HEK293 (cell line): ENCODE data around the gene ARF5.

Source experiments
- CTCF ChIA-PET: fragments of 350-600 bp; formaldehyde crosslinking; extraction: SDS; loops from one replicate; lab custom pipeline; 2021; ENCODE audit warnings: antibody characterized with exemption; lab: Yijun Ruan, JAX
- POLR2A ChIA-PET: fragments of 300-600 bp; formaldehyde crosslinking; extraction: SDS; loops from one replicate; lab custom pipeline; 2020; ENCODE audit warnings: antibody characterized with exemption, inconsistent platforms; lab: Yijun Ruan, JAX
- H3K27ac ChIP-seq: fragments of 200-500 bp; sonication (Bioruptor generic); 2 replicates; pipeline ENCODE4 v1.5.1; 2014; ENCODE audit warnings: low read depth, low read length, control low read depth, inconsistent platforms; ENCODE audit errors: extremely low read depth
- H3K36me3 ChIP-seq, 2 experiments: fragments of 200-500 bp in 1 of 2; sonication (Bioruptor generic) in 1 of 2; 1 replicate in 1 of 2; 2 replicates in 1 of 2; pipeline ENCODE4 v1.5.1; 2014 to 2017; ENCODE audit warnings: inconsistent platforms in 2 of 2, low read length in 2 of 2; ENCODE audit not compliant: control insufficient read depth in 2 of 2, insufficient read depth in 1 of 2
- H3K4me1 ChIP-seq: fragments of 200-500 bp; sonication (Bioruptor generic); 2 replicates; pipeline ENCODE4 v1.5.1; 2014; ENCODE audit warnings: mild to moderate bottlenecking, low read length, inconsistent platforms; ENCODE audit not compliant: control insufficient read depth, insufficient read depth
- H3K4me3 ChIP-seq: 2 replicates; pipeline ENCODE4 v1.5.1; 2011; ENCODE audit warnings: low read depth, mild to moderate bottlenecking, control low read depth, low read length, moderate library complexity
- H3K9me3 ChIP-seq: fragments of 200-500 bp; sonication (Bioruptor generic); 2 replicates; pipeline ENCODE4 v1.5.1; 2014; ENCODE audit warnings: low read depth, low read length, inconsistent platforms; ENCODE audit not compliant: control insufficient read depth, insufficient read depth
- AEBP2 ChIP-seq: fragments of 450-650 bp; formaldehyde crosslinking; IDR thresholded peaks from 2 replicates; pipeline ENCODE4 v1.5.1; 2016; ENCODE audit warnings: missing biosample characterization, missing genetic modification characterization, borderline replicate concordance
- ATF2 ChIP-seq: fragments of 450-650 bp; formaldehyde crosslinking; IDR thresholded peaks from 2 replicates; pipeline ENCODE4 v1.5.1; 2016; ENCODE audit warnings: missing biosample characterization, missing genetic modification characterization, low read depth
- EGR2 ChIP-seq: fragments of 450-650 bp; formaldehyde crosslinking; IDR thresholded peaks from 2 replicates; pipeline ENCODE4 v1.5.1; 2016; ENCODE audit warnings: low read depth, missing biosample characterization, missing genetic modification characterization
- KLF10 ChIP-seq: fragments of 450-650 bp; IDR thresholded peaks from 2 replicates; pipeline ENCODE4 v1.5.1; 2018; ENCODE audit warnings: missing biosample characterization, mild to moderate bottlenecking, missing genetic modification characterization
- KLF16 ChIP-seq: fragments of 450-650 bp; formaldehyde crosslinking; IDR thresholded peaks from 2 replicates; pipeline ENCODE4 v1.5.1; 2017; ENCODE audit warnings: missing biosample characterization, missing genetic modification characterization
- SALL2 ChIP-seq: fragments of 450-650 bp; formaldehyde crosslinking; IDR thresholded peaks from 2 replicates; pipeline ENCODE4 v1.5.0; 2017; ENCODE audit warnings: missing biosample characterization, mild to moderate bottlenecking, missing genetic modification characterization, borderline replicate concordance
- SCRT1 ChIP-seq: fragments of 450-650 bp; formaldehyde crosslinking; IDR thresholded peaks from 2 replicates; pipeline ENCODE4 v1.5.1; 2016; ENCODE audit warnings: missing biosample characterization, missing genetic modification characterization, borderline replicate concordance
- TSHZ1 ChIP-seq: fragments of 450-650 bp; formaldehyde crosslinking; IDR thresholded peaks from 2 replicates; pipeline ENCODE4 v1.5.1; 2016; ENCODE audit warnings: missing biosample characterization, missing genetic modification characterization, borderline replicate concordance
- ZBTB6 ChIP-seq: fragments of 450-650 bp; formaldehyde crosslinking; IDR thresholded peaks from 2 replicates; pipeline ENCODE4 v1.5.1; 2017; ENCODE audit warnings: missing biosample characterization, missing genetic modification characterization
- ZNF10 ChIP-seq: fragments of 450-650 bp; formaldehyde crosslinking; IDR thresholded peaks from 2 replicates; pipeline ENCODE4 v1.5.1; 2017; ENCODE audit warnings: missing biosample characterization, missing genetic modification characterization
- ZNF140 ChIP-seq: fragments of 450-650 bp; formaldehyde crosslinking; IDR thresholded peaks from 2 replicates; pipeline ENCODE4 v1.5.1; 2016; ENCODE audit warnings: missing biosample characterization, missing genetic modification characterization
- ZNF174 ChIP-seq: fragments of 450-650 bp; formaldehyde crosslinking; IDR thresholded peaks from 2 replicates; pipeline ENCODE4 v1.5.0; 2017; ENCODE audit warnings: missing biosample characterization, mild to moderate bottlenecking, missing genetic modification characterization
- ZNF18 ChIP-seq: fragments of 450-650 bp; formaldehyde crosslinking; IDR thresholded peaks from 2 replicates; pipeline ENCODE4 v1.5.1; 2016; ENCODE audit warnings: missing biosample characterization, missing genetic modification characterization
- ZNF221 ChIP-seq: fragments of 450-650 bp; formaldehyde crosslinking; IDR thresholded peaks from 2 replicates; pipeline ENCODE4 v1.5.1; 2017; ENCODE audit warnings: missing biosample characterization, missing genetic modification characterization, borderline replicate concordance
- ZNF274 ChIP-seq, 2 experiments: fragments of 200-500 bp in 1 of 2; fragments of 450-650 bp in 1 of 2; sonication (Bioruptor generic) in 1 of 2; formaldehyde crosslinking in 1 of 2; IDR thresholded peaks; 2 replicates each; pipeline versions ENCODE4 v1.5.1 to v1.6.1; 2014 to 2016; ENCODE audit warnings: borderline replicate concordance in 1 of 2, inconsistent platforms in 1 of 2, low read length in 1 of 2, missing biosample characterization in 1 of 2, missing genetic modification characterization in 1 of 2
- ZNF350 ChIP-seq: fragments of 450-650 bp; formaldehyde crosslinking; IDR thresholded peaks from 2 replicates; pipeline ENCODE4 v1.5.0; 2017; ENCODE audit warnings: missing biosample characterization, mild to moderate bottlenecking, missing genetic modification characterization
- ZNF391 ChIP-seq: fragments of 450-650 bp; formaldehyde crosslinking; IDR thresholded peaks from 2 replicates; pipeline ENCODE4 v1.5.1; 2016; ENCODE audit warnings: low read depth, missing biosample characterization, missing genetic modification characterization, borderline replicate concordance
- ZNF560 ChIP-seq: fragments of 450-650 bp; formaldehyde crosslinking; IDR thresholded peaks from 2 replicates; pipeline ENCODE4 v1.5.1; 2017; ENCODE audit warnings: missing biosample characterization, missing genetic modification characterization, borderline replicate concordance
- ZNF561 ChIP-seq: fragments of 450-650 bp; IDR thresholded peaks from 2 replicates; pipeline ENCODE4 v1.5.1; 2018; ENCODE audit warnings: missing biosample characterization, missing genetic modification characterization, borderline replicate concordance
- ZNF580 ChIP-seq: fragments of 450-650 bp; formaldehyde crosslinking; IDR thresholded peaks from 2 replicates; pipeline ENCODE4 v1.5.1; 2016; ENCODE audit warnings: missing biosample characterization, missing genetic modification characterization
- ZNF585B ChIP-seq: fragments of 450-650 bp; formaldehyde crosslinking; IDR thresholded peaks from 2 replicates; pipeline ENCODE4 v1.5.1; 2016; ENCODE audit warnings: missing biosample characterization, missing genetic modification characterization
- ZNF747 ChIP-seq: fragments of 450-650 bp; formaldehyde crosslinking; IDR thresholded peaks from 2 replicates; pipeline ENCODE4 v1.5.1; 2016; ENCODE audit warnings: missing biosample characterization, missing genetic modification characterization
- ZNF776 ChIP-seq: fragments of 450-650 bp; formaldehyde crosslinking; IDR thresholded peaks from 2 replicates; pipeline ENCODE4 v1.5.0; 2017; ENCODE audit warnings: missing biosample characterization, missing genetic modification characterization, borderline replicate concordance
- ZNF785 ChIP-seq: fragments of 450-650 bp; formaldehyde crosslinking; IDR thresholded peaks from 2 replicates; pipeline ENCODE4 v1.5.1; 2016; ENCODE audit warnings: missing biosample characterization, missing genetic modification characterization

The ARF5 gene

GRCh38 chr7:127557803-127558202, 30.4 kb upstream of the ARF5 start:
- Histone ChIP-seq H3K4me3 (no peak overlapping the region), H3K27ac (no peak overlapping the region), H3K4me1 (no peaks in the 10 kb centered on the region), H3K9me3 (no peaks in the 10 kb centered on the region), H3K36me3 (no peaks in the 10 kb centered on the region)
- ChIA-PET POLR2A (no interaction called here), CTCF (no interaction called here)
- TF ChIP-seq ATF2 (tag by site-specific recombination) (no peak), TSHZ1 (tag by site-specific recombination) (no peak), ZNF391 (tag by site-specific recombination) (no peak), KLF10 (tag by site-specific recombination) (no peak), EGR2 (tag by site-specific recombination) (no peak), ZNF560 (no peak), ZNF174 (tag by site-specific recombination) (no peak), AEBP2 (tag by site-specific recombination) (no peak), ZNF580 (tag by site-specific recombination) (no peak), ZNF561 (tag by site-specific recombination) (no peak), ZNF18 (tag by site-specific recombination) (no peak), ZNF274 (IDR thresholded peaks at IDR 0.05; ENCODE audit: low read length) (no peak), ZNF274 (tag by site-specific recombination; IDR thresholded peaks at IDR 0.05; ENCODE audit: borderline replicate concordance) (no peak), ZNF140 (tag by site-specific recombination) (no peak), ZBTB6 (tag by site-specific recombination) (no peak)

- H3K4me3 ChIP-seq = no peak overlapping the region
- no peak for TF ChIP-seq SCRT1
- no peak for TF ChIP-seq ZNF585B
- TF ChIP-seq ZNF747 (tag by site-specific recombination) = no peak
- no peak for TF ChIP-seq ZNF10 (tag by site-specific recombination)
- TF ChIP-seq ZNF350 = no peak
- no peak for TF ChIP-seq ZNF776 (tag by site-specific recombination)
- TF ChIP-seq SALL2 (tag by site-specific recombination) = no peak
- no peak for TF ChIP-seq ZNF785 (tag by site-specific recombination)
- no peak for TF ChIP-seq KLF16
- TF ChIP-seq ZNF221 (tag by site-specific recombination) = no peak
- H3K36me3 ChIP-seq = no peaks in the 10 kb centered on the region
- H3K9me3 ChIP-seq = no peaks in the 10 kb centered on the region
- ChIA-PET CTCF (no interaction called here), POLR2A (no interaction called here)
- no peak overlapping the region for H3K27ac ChIP-seq
- H3K4me1 ChIP-seq = no peaks in the 10 kb centered on the region
Observed at GRCh38 chr7:127566242-127566641, 22.0 kb upstream of the ARF5 start.
